Heart right ventricle (tissue), 16 donors: Measurements from ENCODE around the gene COPZ2. TPM values are rescaled to one million over a fixed set of nuclear protein-coding genes. Genes with fewer than 3 reads are reported as not detected.
"Not testable (repeated sequence)": the region's sequence is repeated elsewhere in the genome, so short reads cannot be mapped to it uniquely, and the experiment has no call there.

Experiments used
- ATAC-seq, 8 donors: fragments of 200-7000 bp; cut with Tn5 transposase; one replicate each; pipeline ENCODE4 v1.9.1; 2020; ENCODE audit warnings: mild to moderate bottlenecking in 8 of 8, moderate library complexity in 8 of 8, moderate number of reproducible peaks in 1 of 8
- DNase-seq, 2 donors: peaks; one replicate each; pipeline ENCODE4 v3.0.0-alpha.2; 2020
- H3K27ac ChIP-seq, 10 donors: fragments of 200-600 bp; sonication (generic) in 2 of 10; one replicate each; pipeline versions ENCODE4 v1.5.0 to v1.8.0; 2020 to 2022; ENCODE audit warnings: mild to moderate bottlenecking in 3 of 10
- H3K27me3 ChIP-seq, 7 donors: fragments of 200-600 bp; one replicate each; pipeline ENCODE4 v1.8.0; 2021 to 2022; ENCODE audit warnings: mild to moderate bottlenecking in 2 of 7
- H3K36me3 ChIP-seq, 9 donors: fragments of 200-600 bp; sonication (generic) in 1 of 9; one replicate each; pipeline versions ENCODE4 v1.5.0 to v1.8.0; 2020 to 2022; ENCODE audit warnings: mild to moderate bottlenecking in 2 of 9
- H3K4me1 ChIP-seq, 9 donors: fragments of 200-600 bp; sonication (generic) in 1 of 9; one replicate each; pipeline versions ENCODE4 v1.5.0 to v1.8.0; 2020 to 2022; ENCODE audit warnings: mild to moderate bottlenecking in 4 of 9
- H3K4me3 ChIP-seq, 10 donors: fragments of 200-600 bp; sonication (generic) in 2 of 10; one replicate each; pipeline versions ENCODE4 v1.5.0 to v1.8.0; 2020 to 2022; ENCODE audit warnings: mild to moderate bottlenecking in 7 of 10, moderate library complexity in 2 of 10
- H3K9me3 ChIP-seq, 11 donors: fragments of 200-600 bp in 10 of 11; sonication (generic) in 2 of 11; one replicate each; pipeline versions ENCODE4 v1.5.0 to v1.8.0; 2013 to 2022; ENCODE audit warnings: mild to moderate bottlenecking in 2 of 11, control low read depth in 1 of 11, moderate library complexity in 1 of 11
- WGBS, 2 donors: extraction: QIAGEN DNeasy Blood & Tissue Kit; methylation state at CpG; one replicate each; pipeline ENCODE4 v1.1.7; 2013; ENCODE audit warnings: inconsistent platforms in 1 of 2; 5-methylcytosine and 5-hydroxymethylcytosine counted together
- intact Hi-C, 10 donors: fragments of 100-400 bp; cut with DNase I; formaldehyde crosslinking; loops; one replicate each; pipeline versions ENCODE4 v1.11.1 to v1.14.2; 2022
- polyA plus RNA-seq, 2 donors: library from polyadenylated mRNA; stranded (reverse); fragments of 200-250 nt; gene quantifications; one replicate each; pipeline ENCODE4 v1.2.3, GENCODE V29; 2013
- total RNA-seq, 10 donors: library from RNA; stranded (reverse); fragmentation: NEBNext Ultra II Directional in 3 of 10; extraction: Animal tissue kit (Norgen Biotek cat#: 25700) in 3 of 10; gene quantifications; one replicate each; pipeline versions ENCODE4 v1.2.1 to v1.2.4, GENCODE V29; 2021 to 2023
- TF ChIP-seq, protein P1 (sequence below), 9 donors: fragments of 200-600 bp; sonication (generic) in 2 of 9; IDR thresholded peaks; one replicate each; pipeline versions ENCODE4 v1.5.0 to v1.8.0; 2021 to 2022; ENCODE audit warnings: antibody characterized with exemption in 9 of 9, mild to moderate bottlenecking in 5 of 9, moderate library complexity in 1 of 9
- donor health status: Arrhythmogenic right ventricular cardiomyopathy.
- donor health status: ischemic (EF 13 %, LVEDD 7.1; RV severe dilation, severe dysfunction).
- donor health status: healthy with polysubstance abuse.
- donor health status: DM: no; HTN: yes; CAD: no.
- donor health status: DM: no; HTN: no; CAD: no.
- donor health status: ischemic (EF 25% LVEDD 6.9; RV normal size, moderate dysfunction).
- donor health status: ischemic (EF 25% LVEDD 5.7; RV mildly dilated, moderate dysfunction).
- donor health status: healthy.
- donor health status: DM: yes; HTN: yes; CAD: no.
- donor health status: Ischemic cardiomyopathy.
- donor health status: ischemic (EF 35%, LVEDD 5.7; RV mildly dilated, moderate dysfunction).
- donor health status: nonischemic (EF 11% LVEDD 7.7; RV severe dilation, severe dysfunction).
- donor health status: DM: yes; HTN: yes; CAD: no.
- donor health status: PGD.
- donor health status: ischemic (EF 29% LVEDD 5.4; RV normal size, mild dysfunction).
- donor health status: nonischemic (EF 23%, LVEDD 6.1; RV moderate dilation, normal function).

The COPZ2 gene
- total and polyA plus RNA-seq, 12 donors = 17.5 to 67.3 (median 59.1) TPM

DNA sequence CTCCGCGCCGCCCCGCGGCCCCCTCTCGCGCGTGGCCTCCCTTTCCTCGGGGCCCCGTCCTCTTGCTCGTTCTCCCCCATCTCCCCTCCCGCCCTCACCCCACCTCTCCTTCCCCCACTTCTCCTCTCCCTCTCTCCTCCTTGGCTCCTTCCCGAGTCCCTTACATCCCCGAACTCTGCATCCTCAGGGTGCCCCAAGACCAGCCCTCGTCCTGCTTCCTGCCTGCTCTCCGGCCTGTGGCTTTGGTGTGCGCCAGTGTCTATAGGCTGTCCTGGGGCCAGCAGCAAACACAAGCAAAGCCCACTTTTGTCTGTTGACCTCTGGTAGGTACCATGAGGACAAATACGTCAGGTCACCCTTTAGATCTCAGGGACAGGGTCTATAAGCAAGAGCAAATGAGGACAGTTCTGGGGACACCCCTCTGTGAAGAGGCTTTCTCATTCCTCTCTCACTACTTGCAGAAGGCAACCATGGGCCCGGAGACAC is 284 bp upstream of the COPZ2 start:
- TF ChIP-seq, protein P1, sequence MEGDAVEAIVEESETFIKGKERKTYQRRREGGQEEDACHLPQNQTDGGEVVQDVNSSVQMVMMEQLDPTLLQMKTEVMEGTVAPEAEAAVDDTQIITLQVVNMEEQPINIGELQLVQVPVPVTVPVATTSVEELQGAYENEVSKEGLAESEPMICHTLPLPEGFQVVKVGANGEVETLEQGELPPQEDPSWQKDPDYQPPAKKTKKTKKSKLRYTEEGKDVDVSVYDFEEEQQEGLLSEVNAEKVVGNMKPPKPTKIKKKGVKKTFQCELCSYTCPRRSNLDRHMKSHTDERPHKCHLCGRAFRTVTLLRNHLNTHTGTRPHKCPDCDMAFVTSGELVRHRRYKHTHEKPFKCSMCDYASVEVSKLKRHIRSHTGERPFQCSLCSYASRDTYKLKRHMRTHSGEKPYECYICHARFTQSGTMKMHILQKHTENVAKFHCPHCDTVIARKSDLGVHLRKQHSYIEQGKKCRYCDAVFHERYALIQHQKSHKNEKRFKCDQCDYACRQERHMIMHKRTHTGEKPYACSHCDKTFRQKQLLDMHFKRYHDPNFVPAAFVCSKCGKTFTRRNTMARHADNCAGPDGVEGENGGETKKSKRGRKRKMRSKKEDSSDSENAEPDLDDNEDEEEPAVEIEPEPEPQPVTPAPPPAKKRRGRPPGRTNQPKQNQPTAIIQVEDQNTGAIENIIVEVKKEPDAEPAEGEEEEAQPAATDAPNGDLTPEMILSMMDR (IDR thresholded peaks at IDR 0.05) = no peak
- peak overlapping the region in 8 of 10 donors; percentile 16 to 64 (median 45) for H3K27ac ChIP-seq
- DNase-seq = no peak
- WGBS, 2 donors = 8 to 24% methylated on average over 7 to 19 of the region's 19 CpGs
- intact Hi-C loops = loop anchor here in 2 of 10 donors (2.0 to 10.0 kb wide), 2 partner anchors 37 to 797 kb away; partner anchors contain the start of gene CALCOCO2 (in 1 of the 2)
- no peaks in the 10 kb centered on the region for H3K9me3 ChIP-seq
- peaks cover 7 to 17% (median 13%) of the 10 kb centered on the region in 9 donors for H3K4me1 ChIP-seq
- H3K4me3 ChIP-seq = peak overlapping the region in 9 of 10 donors; percentile 35 to 88 (median 72)
- peaks cover 0 to 37% (median 0%) of the 10 kb centered on the region in 7 donors for H3K27me3 ChIP-seq
- peaks cover 0 to 10% (median 0%) of the 10 kb centered on the region in 9 donors for H3K36me3 ChIP-seq
- peak in 3 of 8 donors; percentile 2 to 17 (median 8) for ATAC-seq

- H3K36me3 ChIP-seq = peaks cover 0 to 21% (median 0%) of the 10 kb centered on the region in 9 donors
- no peaks in the 10 kb centered on the region for H3K9me3 ChIP-seq
- TF ChIP-seq, protein P1 (IDR thresholded peaks at IDR 0.05) = no peak
- peak overlapping the region; percentile 58 to 85 (median 81) for H3K27ac ChIP-seq
- peak in 6 of 8 donors; percentile 3 to 33 (median 10) for ATAC-seq
- 37 to 40% methylated on average over 6 of the region's 6 CpGs for WGBS, 2 donors
- H3K4me1 ChIP-seq = peaks cover 7 to 17% (median 13%) of the 10 kb centered on the region in 9 donors
- intact Hi-C loops = loop anchor here in 2 of 10 donors (2.0 to 10.0 kb wide), 2 partner anchors 38 to 798 kb away; partner anchors contain the start of gene CALCOCO2 (in 1 of the 2)
- H3K4me3 ChIP-seq = peak overlapping the region in 9 of 10 donors; percentile 56 to 88 (median 74)
- DNase-seq = no peak
- peaks cover 0 to 37% (median 0%) of the 10 kb centered on the region in 7 donors for H3K27me3 ChIP-seq
Measured at GRCh38 chr17:48036693-48037035, 933 bp downstream of the COPZ2 start.

DNA sequence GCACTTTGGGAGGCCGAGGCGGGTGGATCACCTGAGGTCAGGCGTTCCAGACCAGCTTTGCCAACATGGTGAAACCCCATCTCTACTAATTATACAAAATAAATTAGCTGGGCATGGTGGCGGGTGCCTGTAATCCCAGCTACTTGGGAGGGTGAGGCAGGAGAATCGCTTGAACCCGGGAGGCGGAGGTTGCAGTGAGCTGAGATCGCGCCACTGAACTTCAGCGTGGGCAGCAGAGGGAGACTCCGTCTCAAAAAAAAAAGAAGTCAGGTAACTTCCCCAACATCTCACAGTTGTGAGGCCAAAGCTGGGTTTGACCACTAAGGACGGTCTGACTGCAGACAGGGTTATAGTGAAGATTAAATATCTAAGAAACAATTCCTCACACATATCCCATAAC is 2.9 kb downstream of the COPZ2 start:
- H3K36me3 ChIP-seq = peaks cover 0 to 21% (median 0%) of the 10 kb centered on the region in 9 donors
- not testable (repeated sequence) for H3K4me3 ChIP-seq, DNase-seq, H3K9me3 ChIP-seq, ATAC-seq, H3K27ac ChIP-seq
- H3K4me1 ChIP-seq = peaks cover 7 to 29% (median 19%) of the 10 kb centered on the region in 9 donors
- intact Hi-C loops = loop anchor here in 1 of 10 donors (10.0 kb wide), 1 partner anchor 800 kb away; the partner anchor contains the start of gene CALCOCO2
- 90 to 92% methylated on average over 12 of the region's 12 CpGs for WGBS, 2 donors
- peaks cover 0 to 32% (median 0%) of the 10 kb centered on the region in 7 donors for H3K27me3 ChIP-seq

- intact Hi-C loops = loop anchor here in 1 of 10 donors (10.0 kb wide), 1 partner anchor 803 kb away; the partner anchor contains the start of gene CALCOCO2
- Histone ChIP-seq H3K9me3 (no peaks in the 10 kb centered on the region), H3K27me3 (peaks cover 0 to 7% (median 0%) of the 10 kb centered on the region in 7 donors), H3K27ac (no peak overlapping the region), H3K36me3 (peaks cover 0 to 21% (median 0%) of the 10 kb centered on the region in 9 donors), H3K4me1 (peaks cover 7 to 30% (median 17%) of the 10 kb centered on the region in 9 donors), H3K4me3 (no peak overlapping the region)
- DNase-seq = no peak
- TF ChIP-seq, protein P1 (IDR thresholded peaks at IDR 0.05) = no peak
- WGBS, 2 donors = 89% methylated on average over 6 of the region's 6 CpGs
- ATAC-seq = no peak
Measured at GRCh38 chr17:48031966-48032365, 5.6 kb downstream of the COPZ2 start.
